ENCODE results near the gene NPL.

DNA sequence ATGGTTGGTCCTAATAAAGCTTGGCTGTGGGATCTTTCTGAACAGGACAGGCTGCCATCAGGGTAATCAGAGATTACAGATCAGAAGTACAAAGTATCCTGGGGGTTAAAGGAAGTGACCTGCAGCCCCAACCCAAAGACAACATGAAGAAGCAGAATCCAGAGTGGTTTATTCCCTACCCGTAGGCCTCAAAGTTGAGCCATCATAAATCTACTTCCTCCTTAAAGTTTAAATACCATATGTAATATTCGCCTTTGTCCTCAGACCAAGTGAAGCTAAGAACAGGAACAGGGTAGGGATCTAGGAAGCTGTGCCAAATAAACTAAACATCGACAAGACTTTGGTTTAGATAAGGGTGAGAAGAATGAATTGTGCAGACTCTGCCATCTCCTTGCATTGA is 33.6 kb downstream of the NPL start:
- TF ChIP-seq, protein P1, sequence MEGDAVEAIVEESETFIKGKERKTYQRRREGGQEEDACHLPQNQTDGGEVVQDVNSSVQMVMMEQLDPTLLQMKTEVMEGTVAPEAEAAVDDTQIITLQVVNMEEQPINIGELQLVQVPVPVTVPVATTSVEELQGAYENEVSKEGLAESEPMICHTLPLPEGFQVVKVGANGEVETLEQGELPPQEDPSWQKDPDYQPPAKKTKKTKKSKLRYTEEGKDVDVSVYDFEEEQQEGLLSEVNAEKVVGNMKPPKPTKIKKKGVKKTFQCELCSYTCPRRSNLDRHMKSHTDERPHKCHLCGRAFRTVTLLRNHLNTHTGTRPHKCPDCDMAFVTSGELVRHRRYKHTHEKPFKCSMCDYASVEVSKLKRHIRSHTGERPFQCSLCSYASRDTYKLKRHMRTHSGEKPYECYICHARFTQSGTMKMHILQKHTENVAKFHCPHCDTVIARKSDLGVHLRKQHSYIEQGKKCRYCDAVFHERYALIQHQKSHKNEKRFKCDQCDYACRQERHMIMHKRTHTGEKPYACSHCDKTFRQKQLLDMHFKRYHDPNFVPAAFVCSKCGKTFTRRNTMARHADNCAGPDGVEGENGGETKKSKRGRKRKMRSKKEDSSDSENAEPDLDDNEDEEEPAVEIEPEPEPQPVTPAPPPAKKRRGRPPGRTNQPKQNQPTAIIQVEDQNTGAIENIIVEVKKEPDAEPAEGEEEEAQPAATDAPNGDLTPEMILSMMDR (IDR thresholded peaks at IDR 0.05) = no peak
- TF ChIP-seq POLR2A (IDR thresholded peaks at IDR 0.05) = no peak
